A673 (cell line): ENCODE data around the gene NXPH3. TPM values are rescaled to one million over a fixed set of nuclear protein-coding genes. Genes with fewer than 3 reads are reported as not detected.

ENCODE experiments used
- BruUV-seq: library from RNA; stranded (reverse); fragments of 400-500 nt; replicated peaks from 2 replicates; lab custom pipeline; 2021; lab: Mats Ljungman, UMichigan
- CTCF ChIA-PET: fragments of 300-600 bp; sonication (Branson Sonifier 250); formaldehyde crosslinking; loops from one replicate; lab custom pipeline; 2022; ENCODE audit warnings: antibody characterized with exemption; lab: Charles Lee
- POLR2A ChIA-PET: fragments of 300-600 bp; sonication (Branson Sonifier 250); formaldehyde crosslinking; loops from one replicate; lab custom pipeline; 2022; ENCODE audit warnings: antibody characterized with exemption; ENCODE audit not compliant: low non-redundant PET; lab: Charles Lee
- DNase-seq: peaks from one replicate; pipeline ENCODE4 v3.0.0-alpha.2; 2015; ENCODE audit warnings: low spot score
- H3K27ac ChIP-seq: fragments of 200-600 bp; sonication (generic); 2 replicates; pipeline ENCODE4 v1.5.1; 2016; ENCODE audit warnings: mixed run types, low read depth, mild to moderate bottlenecking, mixed read lengths, antibody characterized with exemption, low read length; ENCODE audit not compliant: poor library complexity, severe bottlenecking
- H3K27me3 ChIP-seq: fragments of 200-600 bp; sonication (generic); replicated peaks from 2 replicates; pipeline ENCODE4 v1.6.1; 2017; ENCODE audit warnings: mixed run types, low read depth, mild to moderate bottlenecking, mixed read lengths, antibody characterized with exemption, low read length; ENCODE audit not compliant: insufficient read depth, poor library complexity
- H3K36me3 ChIP-seq: fragments of 200-600 bp; sonication (generic); 2 replicates; pipeline ENCODE4 v1.6.1; 2016; ENCODE audit warnings: mixed run types, mild to moderate bottlenecking, mixed read lengths, antibody characterized with exemption, low read length; ENCODE audit not compliant: insufficient read depth, poor library complexity, severe bottlenecking
- H3K4me1 ChIP-seq: fragments of 200-600 bp; sonication (generic); 2 replicates; pipeline ENCODE4 v1.6.1; 2017; ENCODE audit warnings: mixed run types, mild to moderate bottlenecking, mixed read lengths, antibody characterized with exemption, low read length; ENCODE audit not compliant: insufficient read depth, poor library complexity, severe bottlenecking
- H3K4me3 ChIP-seq: fragments of 200-600 bp; sonication (generic); 2 replicates; pipeline ENCODE4 v1.5.1; 2016; ENCODE audit warnings: low read depth, mixed run types, mild to moderate bottlenecking, mixed read lengths, low read length; ENCODE audit not compliant: poor library complexity, severe bottlenecking
- H3K9me3 ChIP-seq: fragments of 200-600 bp; sonication (generic); 2 replicates; pipeline ENCODE4 v1.6.1; 2016; ENCODE audit warnings: mixed run types, low read depth, mild to moderate bottlenecking, mixed read lengths, antibody characterized with exemption, low read length; ENCODE audit not compliant: poor library complexity, severe bottlenecking
- EZH2 ChIP-seq: fragments of 200-600 bp; sonication (generic); IDR thresholded peaks from 2 replicates; pipeline ENCODE4 v1.6.1; 2017; ENCODE audit warnings: borderline replicate concordance, low read depth, mild to moderate bottlenecking, mixed read lengths, antibody characterized with exemption, low read length; ENCODE audit not compliant: poor library complexity, severe bottlenecking
- intact Hi-C: fragments of 100-400 bp; cut with micrococcal nuclease; formaldehyde crosslinking; loops from one replicate; pipeline ENCODE4 v1.10.0; 2022; ENCODE audit not compliant: unreplicated experiment
- total RNA-seq: library from RNA; stranded (reverse); gene quantifications from 2 replicates; pipeline ENCODE4 v1.2.3, GENCODE V29; 2021
- TF ChIP-seq, protein P1 (sequence below): fragments of 300-800, 200-600 bp; sonication (generic); conservative IDR thresholded peaks from 2 replicates; pipeline ENCODE4 v1.5.1; 2017; ENCODE audit warnings: low read depth, mild to moderate bottlenecking, antibody characterized with exemption, low read length, moderate library complexity, mixed read lengths

Gene NXPH3
- total RNA-seq, 1 experiment from 2014 or later = 0.21 TPM

- Histone ChIP-seq H3K27me3 (peaks cover 14% of the 10 kb centered on the region), H3K36me3 (no peaks in the 10 kb centered on the region), H3K4me1 (peaks cover 8% of the 10 kb centered on the region), H3K27ac (no peak overlapping the region), H3K9me3 (no peaks in the 10 kb centered on the region), H3K4me3 (peak overlapping the region; percentile 59)
- BruUV-seq = no TSS peak
- POLR2A ChIA-PET = no interaction called here
- CTCF ChIA-PET = no interaction called here
- intact Hi-C loops = no loop called here
- no peak for DNase-seq
- TF ChIP-seq, protein P1, sequence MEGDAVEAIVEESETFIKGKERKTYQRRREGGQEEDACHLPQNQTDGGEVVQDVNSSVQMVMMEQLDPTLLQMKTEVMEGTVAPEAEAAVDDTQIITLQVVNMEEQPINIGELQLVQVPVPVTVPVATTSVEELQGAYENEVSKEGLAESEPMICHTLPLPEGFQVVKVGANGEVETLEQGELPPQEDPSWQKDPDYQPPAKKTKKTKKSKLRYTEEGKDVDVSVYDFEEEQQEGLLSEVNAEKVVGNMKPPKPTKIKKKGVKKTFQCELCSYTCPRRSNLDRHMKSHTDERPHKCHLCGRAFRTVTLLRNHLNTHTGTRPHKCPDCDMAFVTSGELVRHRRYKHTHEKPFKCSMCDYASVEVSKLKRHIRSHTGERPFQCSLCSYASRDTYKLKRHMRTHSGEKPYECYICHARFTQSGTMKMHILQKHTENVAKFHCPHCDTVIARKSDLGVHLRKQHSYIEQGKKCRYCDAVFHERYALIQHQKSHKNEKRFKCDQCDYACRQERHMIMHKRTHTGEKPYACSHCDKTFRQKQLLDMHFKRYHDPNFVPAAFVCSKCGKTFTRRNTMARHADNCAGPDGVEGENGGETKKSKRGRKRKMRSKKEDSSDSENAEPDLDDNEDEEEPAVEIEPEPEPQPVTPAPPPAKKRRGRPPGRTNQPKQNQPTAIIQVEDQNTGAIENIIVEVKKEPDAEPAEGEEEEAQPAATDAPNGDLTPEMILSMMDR = no peak
- TF ChIP-seq EZH2 = no peak
Observed at GRCh38 chr17:49576917-49577649, 1.4 kb downstream of the NXPH3 start.

- ChIA-PET POLR2A (no interaction called here), CTCF (no interaction called here)
- peaks cover 14% of the 10 kb centered on the region for H3K27me3 ChIP-seq
- H3K4me1 ChIP-seq = peaks cover 8% of the 10 kb centered on the region
- no peaks in the 10 kb centered on the region for H3K36me3 ChIP-seq
- intact Hi-C loops = no loop called here
- TF ChIP-seq, protein P1 = no peak
- no peak for TF ChIP-seq EZH2
- BruUV-seq = no TSS peak
- H3K9me3 ChIP-seq = no peaks in the 10 kb centered on the region
- no peak overlapping the region for H3K4me3 ChIP-seq
- no peak overlapping the region for H3K27ac ChIP-seq
- no peak for DNase-seq
Observed at GRCh38 chr17:49577650-49577934, 1.9 kb downstream of the NXPH3 start.

DNA sequence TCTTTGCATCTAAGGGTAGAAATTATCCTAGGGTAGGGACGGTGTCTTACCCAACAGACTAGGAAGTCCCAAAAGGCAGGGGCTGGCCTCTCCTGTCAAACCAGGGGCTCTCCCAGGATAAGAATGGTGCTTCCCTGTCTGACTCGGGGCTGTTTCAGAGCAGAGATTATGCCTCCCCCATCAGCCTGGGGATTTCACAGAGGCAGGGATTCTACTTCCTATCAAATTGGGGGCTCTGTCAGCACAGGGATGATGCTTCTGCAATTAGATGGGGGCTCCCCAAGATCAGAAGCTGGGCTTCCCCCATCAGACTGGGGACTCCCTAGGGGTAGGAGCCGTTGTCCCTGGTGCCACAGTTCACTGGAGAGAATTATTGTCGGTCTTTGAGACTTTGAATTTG is 2.3 kb downstream of the NXPH3 start:
- H3K27ac ChIP-seq = no peak overlapping the region
- no peak for DNase-seq
- no peak overlapping the region for H3K4me3 ChIP-seq
- peaks cover 8% of the 10 kb centered on the region for H3K4me1 ChIP-seq
- CTCF ChIA-PET = no interaction called here
- no TSS peak for BruUV-seq
- intact Hi-C loops = no loop called here
- POLR2A ChIA-PET = no interaction called here
- TF ChIP-seq EZH2 = no peak
- TF ChIP-seq, protein P1 = no peak
- peaks cover 14% of the 10 kb centered on the region for H3K27me3 ChIP-seq
- no peaks in the 10 kb centered on the region for H3K36me3 ChIP-seq
- no peaks in the 10 kb centered on the region for H3K9me3 ChIP-seq
